OCI-LY7 (cell line): ENCODE results near the gene RGS10. TPM values are rescaled to one million over a fixed set of nuclear protein-coding genes. Genes with fewer than 3 reads are reported as not detected.

ENCODE experiments used
- BruUV-seq: library from RNA; stranded (reverse); fragments of 400-500 nt; replicated peaks from 2 replicates; lab custom pipeline; 2021; lab: Mats Ljungman, UMichigan
- CTCF ChIA-PET: fragments of 300-600 bp; sonication (Branson Sonifier 250); formaldehyde crosslinking; loops from one replicate; lab custom pipeline; 2022; ENCODE audit warnings: antibody characterized with exemption; ENCODE audit not compliant: unreplicated experiment; lab: Charles Lee
- POLR2A ChIA-PET: fragments of 300-600 bp; sonication (Branson Sonifier 250); formaldehyde crosslinking; loops from one replicate; lab custom pipeline; 2022; ENCODE audit warnings: antibody characterized with exemption; lab: Charles Lee
- DNase-seq: peaks from one replicate; pipeline ENCODE4 v3.0.0-alpha.2; 2015; ENCODE audit warnings: low spot score
- H2AFZ ChIP-seq: fragments of 200-600 bp; sonication (generic), shearing (Covaris generic); 2 replicates; pipeline ENCODE4 v1.6.1; 2014; ENCODE audit warnings: mild to moderate bottlenecking, antibody characterized with exemption, low read length, moderate library complexity
- H3K27ac ChIP-seq: fragments of 200-600 bp; sonication (generic); 2 replicates; pipeline ENCODE4 v1.5.1; 2014; ENCODE audit warnings: mixed run types, low read depth, mild to moderate bottlenecking, moderate library complexity, low read length, inconsistent platforms; ENCODE audit not compliant: poor library complexity, severe bottlenecking
- H3K36me3 ChIP-seq: fragments of 200-600 bp; sonication (generic); 2 replicates; pipeline ENCODE4 v1.6.1; 2014; ENCODE audit warnings: mild to moderate bottlenecking, antibody characterized with exemption, low read length, moderate library complexity, mixed read lengths; ENCODE audit not compliant: insufficient read depth
- H3K4me1 ChIP-seq: fragments of 200-600 bp; sonication (generic); 2 replicates; pipeline ENCODE4 v1.5.1; 2014; ENCODE audit warnings: mild to moderate bottlenecking, low read length; ENCODE audit not compliant: insufficient read depth, poor library complexity, severe bottlenecking
- H3K4me2 ChIP-seq: fragments of 200-600 bp; sonication (generic); 2 replicates; pipeline ENCODE4 v1.6.1; 2014; ENCODE audit warnings: mild to moderate bottlenecking, low read length
- H3K4me3 ChIP-seq: fragments of 200-600 bp; sonication (generic); 2 replicates; pipeline ENCODE4 v1.5.1; 2014; ENCODE audit warnings: mild to moderate bottlenecking, low read depth, low read length; ENCODE audit not compliant: poor library complexity, severe bottlenecking
- H3K79me2 ChIP-seq: fragments of 200-600 bp; sonication (generic); 2 replicates; pipeline ENCODE4 v1.6.1; 2016; ENCODE audit warnings: low read depth, mild to moderate bottlenecking, low read length, moderate library complexity, mixed read lengths; ENCODE audit not compliant: insufficient read depth
- H3K9me2 ChIP-seq: fragments of 200-600 bp; sonication (generic); 2 replicates; pipeline ENCODE4 v1.6.1; 2016; ENCODE audit warnings: mild to moderate bottlenecking, low read length, mixed read lengths; ENCODE audit not compliant: insufficient read depth
- H3K9me3 ChIP-seq: fragments of 200-600 bp; sonication (generic); 2 replicates; pipeline ENCODE4 v1.6.1; 2014; ENCODE audit warnings: mild to moderate bottlenecking, mixed run types, low read length, mixed read lengths
- H4K20me1 ChIP-seq: fragments of 200-600 bp; sonication (generic); 2 replicates; pipeline ENCODE4 v1.6.1; 2014; ENCODE audit warnings: mild to moderate bottlenecking, antibody characterized with exemption, low read length, moderate library complexity, mixed read lengths; ENCODE audit not compliant: insufficient read depth
- EZH2phosphoT487 ChIP-seq: fragments of 200-600 bp; sonication (generic); IDR thresholded peaks from 2 replicates; pipeline ENCODE4 v1.6.1; 2018; ENCODE audit warnings: low read depth, borderline replicate concordance, mild to moderate bottlenecking, mixed run types, antibody characterized with exemption, low read length, moderate library complexity, mixed read lengths
- intact Hi-C: fragments of 100-400 bp; cut with micrococcal nuclease; formaldehyde crosslinking; loops from one replicate; pipeline ENCODE4 v1.10.0; 2022; ENCODE audit not compliant: unreplicated experiment
- total RNA-seq, 2 experiments: library from RNA; depleted of rRNA in 1 of 2; stranded (reverse); fragments of >200 nt in 1 of 2; shearing (Covaris generic) in 1 of 2; gene quantifications; 2 replicates each; pipeline ENCODE4 v1.2.3, GENCODE V29; 2014 to 2022
- TF ChIP-seq, protein P1 (sequence below): fragments of 200-600 bp; sonication (generic); conservative IDR thresholded peaks from 2 replicates; pipeline ENCODE4 v1.5.1; 2014; ENCODE audit warnings: mild to moderate bottlenecking, antibody characterized with exemption, low read length, moderate library complexity, mixed read lengths

RGS10 gene
- total RNA-seq, 2 experiments from 2014 or later, result 22.5 to 45.2 TPM

DNA sequence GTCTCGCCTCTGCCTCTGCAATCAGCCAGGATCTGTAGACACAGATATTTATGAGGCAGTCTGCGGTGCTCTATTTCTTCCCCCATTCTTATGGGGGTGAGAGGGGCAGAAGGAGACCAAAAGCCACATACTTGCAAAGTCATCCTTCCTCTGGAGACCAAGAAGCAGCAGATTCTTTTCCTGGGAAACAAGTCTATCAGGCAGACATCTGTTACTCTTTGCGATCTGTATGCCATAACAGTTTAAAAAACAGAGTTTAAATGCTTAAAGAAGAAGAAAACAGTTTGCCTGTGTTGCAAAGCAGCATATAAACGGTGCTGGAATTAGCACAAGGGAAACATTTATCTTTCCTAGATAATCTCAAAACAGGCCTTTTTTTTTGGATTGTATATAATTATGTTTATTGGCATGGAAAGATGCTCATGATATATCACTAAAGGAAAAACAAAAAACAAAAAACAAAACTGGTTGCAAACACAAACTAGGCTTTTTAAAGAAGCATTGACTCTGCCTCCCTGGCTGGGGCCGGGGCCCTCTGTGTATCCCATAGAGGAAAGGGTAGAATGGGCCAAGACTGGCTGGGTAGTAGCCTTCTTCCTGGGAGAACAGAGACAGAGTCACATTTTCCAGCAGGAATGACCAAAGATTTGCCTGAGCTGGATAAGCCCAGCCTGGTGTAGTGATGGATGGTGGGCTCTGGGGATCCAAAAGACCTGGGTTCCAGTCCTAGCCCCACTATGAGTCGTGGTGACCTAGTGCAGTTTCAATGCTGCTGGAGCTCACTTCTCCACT lies 50.4 kb downstream of the RGS10 start:
- CTCF ChIA-PET, result no interaction called here
- H3K9me2 ChIP-seq, result no peaks in the 10 kb centered on the region

GRCh38 chr10:119489991-119490326 lies 52.6 kb downstream of the RGS10 start:
- no peaks in the 10 kb centered on the region for H4K20me1 ChIP-seq
- TF ChIP-seq, protein P1, sequence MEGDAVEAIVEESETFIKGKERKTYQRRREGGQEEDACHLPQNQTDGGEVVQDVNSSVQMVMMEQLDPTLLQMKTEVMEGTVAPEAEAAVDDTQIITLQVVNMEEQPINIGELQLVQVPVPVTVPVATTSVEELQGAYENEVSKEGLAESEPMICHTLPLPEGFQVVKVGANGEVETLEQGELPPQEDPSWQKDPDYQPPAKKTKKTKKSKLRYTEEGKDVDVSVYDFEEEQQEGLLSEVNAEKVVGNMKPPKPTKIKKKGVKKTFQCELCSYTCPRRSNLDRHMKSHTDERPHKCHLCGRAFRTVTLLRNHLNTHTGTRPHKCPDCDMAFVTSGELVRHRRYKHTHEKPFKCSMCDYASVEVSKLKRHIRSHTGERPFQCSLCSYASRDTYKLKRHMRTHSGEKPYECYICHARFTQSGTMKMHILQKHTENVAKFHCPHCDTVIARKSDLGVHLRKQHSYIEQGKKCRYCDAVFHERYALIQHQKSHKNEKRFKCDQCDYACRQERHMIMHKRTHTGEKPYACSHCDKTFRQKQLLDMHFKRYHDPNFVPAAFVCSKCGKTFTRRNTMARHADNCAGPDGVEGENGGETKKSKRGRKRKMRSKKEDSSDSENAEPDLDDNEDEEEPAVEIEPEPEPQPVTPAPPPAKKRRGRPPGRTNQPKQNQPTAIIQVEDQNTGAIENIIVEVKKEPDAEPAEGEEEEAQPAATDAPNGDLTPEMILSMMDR, result peak; percentile 49
- TF ChIP-seq EZH2phosphoT487, result no peak
- H3K36me3 ChIP-seq, result no peaks in the 10 kb centered on the region
- CTCF ChIA-PET, result interaction anchor here (1.0 kb wide), 1 partner anchor 52 kb away, joined by 8 read pairs; no protein-coding TSS in a partner anchor
- H3K9me3 ChIP-seq, result no peaks in the 10 kb centered on the region
- DNase-seq, result no peak
- no peak overlapping the region for H3K27ac ChIP-seq
- no TSS peak for BruUV-seq
- intact Hi-C loops, result loop anchor here (1.0 to 2.0 kb wide), 5 partner anchors 48 to 291 kb away; no protein-coding TSS in a partner anchor
- peak overlapping the region; percentile 68 for H3K4me3 ChIP-seq
- no peaks in the 10 kb centered on the region for H3K79me2 ChIP-seq
- H3K4me1 ChIP-seq, result peaks cover 14% of the 10 kb centered on the region
- H3K9me2 ChIP-seq, result no peaks in the 10 kb centered on the region
- POLR2A ChIA-PET, result interaction anchor here (0.9 to 2.9 kb wide), 4 partner anchors 12 to 291 kb away, joined by 3 to 31 read pairs (median 4); no protein-coding TSS in a partner anchor
- H2AFZ ChIP-seq, result peak overlapping the region; percentile 77; the same call in 1 of the 2 replicates
- H3K4me2 ChIP-seq, result peak overlapping the region; percentile 85

More for the DNA sequence above, 50.4 kb downstream of the RGS10 start:
- no peak overlapping the region for H3K4me3 ChIP-seq
- no peaks in the 10 kb centered on the region for H3K9me3 ChIP-seq
- no peak overlapping the region for H3K27ac ChIP-seq
- intact Hi-C loops, result no loop called here
- BruUV-seq, result no TSS peak
- H3K4me1 ChIP-seq, result peaks cover 14% of the 10 kb centered on the region
- H3K79me2 ChIP-seq, result no peaks in the 10 kb centered on the region
- no peak overlapping the region for H3K4me2 ChIP-seq
- POLR2A ChIA-PET, result interaction anchor here (1.4 kb wide), 1 partner anchor 8 kb away, joined by 5 read pairs; no protein-coding TSS in a partner anchor
- TF ChIP-seq, protein P1, result no peak
- TF ChIP-seq EZH2phosphoT487, result no peak
- H3K36me3 ChIP-seq, result no peaks in the 10 kb centered on the region
- DNase-seq, result no peak
- no peak overlapping the region for H2AFZ ChIP-seq
- no peaks in the 10 kb centered on the region for H4K20me1 ChIP-seq
